ENCODE data around the gene SCGN.

SCGN gene

GRCh38 chr6:25691894-25692293 lies 39.9 kb downstream of the SCGN start:
- DNase-seq: no peak

- no peak for DNase-seq
Observed at GRCh38 chr6:25692472-25692871, 40.5 kb downstream of the SCGN start.

- no peak for DNase-seq
Observed at GRCh38 chr6:25694366-25694765, 42.4 kb downstream of the SCGN start.

GRCh38 chr6:25695671-25696070 lies 43.7 kb downstream of the SCGN start:
- DNase-seq: no peak

- DNase-seq: peak; percentile 19
Observed at GRCh38 chr6:25697537-25698340, 45.7 kb downstream of the SCGN start.

GRCh38 chr6:25698631-25699030 lies 46.6 kb downstream of the SCGN start:
- no peak for DNase-seq

GRCh38 chr6:25699649-25700048 lies 47.6 kb downstream of the SCGN start:
- DNase-seq: no peak

- DNase-seq: no peak
Observed at GRCh38 chr6:25700761-25701160, 48.7 kb downstream of the SCGN start.

- no peak for DNase-seq
Observed at GRCh38 chr6:25701807-25702206, 49.8 kb downstream of the SCGN start.

GRCh38 chr6:25703005-25703404 lies 51.0 kb downstream of the SCGN start:
- no peak for DNase-seq

- no peak for DNase-seq
Observed at GRCh38 chr6:25704001-25704400, 52.0 kb downstream of the SCGN start.

GRCh38 chr6:25706314-25707014 lies 54.4 kb downstream of the SCGN start:
- DNase-seq: no peak

- no peak for DNase-seq
Observed at GRCh38 chr6:25709761-25710160, 57.7 kb downstream of the SCGN start.

- DNase-seq: no peak
Observed at GRCh38 chr6:25710287-25710686, 58.3 kb downstream of the SCGN start.

- DNase-seq: no peak
Observed at GRCh38 chr6:25713824-25714223, 61.8 kb downstream of the SCGN start.

GRCh38 chr6:25714765-25715164 lies 62.8 kb downstream of the SCGN start:
- no peak for DNase-seq

- DNase-seq: no peak
Observed at GRCh38 chr6:25715794-25716193, 63.8 kb downstream of the SCGN start.

GRCh38 chr6:25717866-25718740 lies 66.1 kb downstream of the SCGN start:
- DNase-seq: peak; percentile 39

- no peak for DNase-seq
Observed at GRCh38 chr6:25726122-25726911, 74.3 kb downstream of the SCGN start.

- no peak for DNase-seq
Observed at GRCh38 chr6:25727028-25727427, 75.0 kb downstream of the SCGN start.

GRCh38 chr6:25730907-25731306 lies 78.9 kb downstream of the SCGN start:
- DNase-seq: no peak

GRCh38 chr6:25731721-25732120 lies 79.7 kb downstream of the SCGN start:
- DNase-seq: no peak

Measured in activated CD4-positive, alpha-beta T cell treated with anti-CD3 and anti-CD28 coated beads, Interleukin-10, Interleukin-2, amounts not matched to agents 100 ng/mL and 50 ng/mL, durations not matched to agents 16 hours and 8 hours (primary cell).